Stomach (tissue), 9 donors: ENCODE measurements around the gene CIB4. TPM values are rescaled to one million over a fixed set of nuclear protein-coding genes. Genes with fewer than 3 reads are reported as not detected.

Source experiments
- DNase-seq, 2 donors: peaks; one replicate each; pipeline versions ENCODE4 v3.0.0 to v3.0.0-alpha.2; 2013 to 2019
- H3K27ac ChIP-seq, 5 donors: fragments of 200-600 bp in 4 of 5; sonication (generic) in 4 of 5; one replicate each; pipeline ENCODE4 v1.5.1; 2013 to 2019; ENCODE audit warnings: mild to moderate bottlenecking in 1 of 5, moderate library complexity in 1 of 5
- H3K27me3 ChIP-seq, 3 donors: fragments of 200-600 bp; sonication (generic); one replicate each; pipeline ENCODE4 v1.5.1; 2017 to 2019; ENCODE audit warnings: mixed run types in 1 of 3
- H3K36me3 ChIP-seq, 4 donors: fragments of 200-600 bp; sonication (generic); 1 replicate in 3 of 4; 2 replicates in 1 of 4; pipeline ENCODE4 v1.5.1; 2016 to 2019
- H3K4me1 ChIP-seq, 4 donors: fragments of 200-600 bp; sonication (generic); one replicate each; pipeline ENCODE4 v1.5.1; 2016 to 2019
- H3K4me3 ChIP-seq, 4 donors: fragments of 200-600 bp; sonication (generic) in 3 of 4; one replicate each; pipeline ENCODE4 v1.5.1; 2016 to 2019; ENCODE audit warnings: mild to moderate bottlenecking in 1 of 4
- H3K9me3 ChIP-seq, 4 donors: fragments of 200-600 bp; sonication (generic); one replicate each; pipeline ENCODE4 v1.5.1; 2016 to 2019
- CTCF ChIP-seq, 7 experiments: fragments of 450-650 bp in 4 of 7; fragments of 200-600 bp in 3 of 7; sonication (generic) in 3 of 7; IDR thresholded peaks; one replicate each; pipeline ENCODE4 v1.5.1; 2016 to 2019; ENCODE audit warnings: antibody characterized with exemption in 7 of 7, control low read depth in 2 of 7, mild to moderate bottlenecking in 1 of 7
- EP300 ChIP-seq: sonication (generic); formaldehyde crosslinking; IDR thresholded peaks from one replicate; pipeline ENCODE4 v1.6.1; 2017; ENCODE audit warnings: antibody characterized with exemption
- POLR2A ChIP-seq, 4 donors: fragments of 450-650 bp; IDR thresholded peaks; one replicate each; pipeline ENCODE4 v1.6.1; 2016; ENCODE audit warnings: antibody characterized with exemption in 4 of 4, control low read depth in 2 of 4, mild to moderate bottlenecking in 1 of 4, moderate library complexity in 1 of 4
- POLR2AphosphoS5 ChIP-seq, 3 donors: sonication (generic); formaldehyde crosslinking; IDR thresholded peaks; one replicate each; pipeline ENCODE4 v1.6.1; 2016; ENCODE audit warnings: antibody characterized with exemption in 3 of 3
- WGBS, 5 donors: extraction: QIAGEN DNeasy Blood & Tissue Kit in 3 of 5; methylation state at CpG; one replicate each; pipeline versions ENCODE4 v1.1.5 to v1.1.7; 2013 to 2018; 5-methylcytosine and 5-hydroxymethylcytosine counted together
- intact Hi-C: fragments of 100-400 bp; cut with DNase I; formaldehyde crosslinking; loops from one replicate; pipeline ENCODE4 v1.15.1; 2023; ENCODE audit warnings: low total_unique reads
- polyA plus RNA-seq, 3 donors: library from polyadenylated mRNA; stranded (reverse); fragments of 200-250 nt; gene quantifications; one replicate each; pipeline ENCODE4 v1.2.3, GENCODE V29; 2013
- total RNA-seq, 5 donors: library from RNA; depleted of rRNA; stranded (reverse); fragments of >200 nt; gene quantifications; one replicate each; pipeline versions ENCODE4 v1.1.0 to v1.2.3, GENCODE V29; 2014 to 2016
- donor health status: healthy with polysubstance abuse.
- donor health status: Bipolar disorder and iron deficiency.
- donor health status: healthy.

CIB4 gene
- total and polyA plus RNA-seq, 8 donors = 1.8 TPM; not detected in 6

GRCh38 chr2:26644188-26644835 lies 3.1 kb upstream of the CIB4 start:
- DNase-seq = no peak

GRCh38 chr2:26642429-26642828 lies 1.3 kb upstream of the CIB4 start:
- TF ChIP-seq CTCF (IDR thresholded peaks at IDR 0.05) = no peak
- TF ChIP-seq POLR2A (IDR thresholded peaks at IDR 0.05) = no peak
- TF ChIP-seq EP300 = no peak
- TF ChIP-seq POLR2AphosphoS5 (IDR thresholded peaks at IDR 0.05) = no peak
- intact Hi-C loops = no loop called here
- DNase-seq = no peak
- peaks cover 0 to 53% (median 0%) of the 10 kb centered on the region in 3 donors for H3K27me3 ChIP-seq
- H3K4me1 ChIP-seq = peaks cover 0 to 8% (median 6%) of the 10 kb centered on the region in 4 donors
- WGBS, 5 donors = 56 to 74% (median 60%) methylated on average over 3 of the region's 3 CpGs
- no peak overlapping the region for H3K4me3 ChIP-seq
- H3K36me3 ChIP-seq = no peaks in the 10 kb centered on the region
- no peak overlapping the region for H3K27ac ChIP-seq
- no peaks in the 10 kb centered on the region for H3K9me3 ChIP-seq

More at GRCh38 chr2:26644188-26644835, 3.1 kb upstream of the CIB4 start:
- Histone ChIP-seq H3K4me1 (peaks cover 0 to 10% (median 7%) of the 10 kb centered on the region in 4 donors), H3K27ac (no peak overlapping the region), H3K27me3 (peaks cover 0 to 49% (median 0%) of the 10 kb centered on the region in 3 donors), H3K4me3 (no peak overlapping the region), H3K9me3 (no peaks in the 10 kb centered on the region), H3K36me3 (no peaks in the 10 kb centered on the region)
- WGBS, 5 donors = 74 to 77% (median 75%) methylated on average over 13 of the region's 13 CpGs
- no peak for TF ChIP-seq CTCF (IDR thresholded peaks at IDR 0.05)
- no peak for TF ChIP-seq POLR2A (IDR thresholded peaks at IDR 0.05)
- TF ChIP-seq POLR2AphosphoS5 (IDR thresholded peaks at IDR 0.05) = no peak
- TF ChIP-seq EP300 = no peak
- intact Hi-C loops = no loop called here

DNA sequence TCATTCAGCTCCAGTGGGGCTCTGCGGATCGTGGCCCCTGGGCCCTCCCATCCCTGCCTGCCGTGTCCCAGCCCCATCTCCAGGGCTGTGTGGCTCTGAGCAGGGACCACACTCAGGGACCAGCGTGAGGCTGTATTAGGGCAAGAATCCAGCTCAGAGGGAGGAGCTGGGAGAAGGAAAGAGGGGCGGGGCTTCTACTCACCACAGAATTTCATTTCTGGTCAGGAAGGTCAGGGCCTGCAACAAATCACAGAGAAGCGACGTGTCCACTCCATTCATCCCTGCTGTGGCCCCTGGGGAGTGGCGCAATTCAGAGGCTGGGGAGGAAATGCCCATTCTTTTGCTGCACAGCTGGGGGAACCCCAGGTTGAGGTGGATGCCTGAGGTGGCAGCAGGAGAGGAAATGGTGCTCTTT lies 828 bp downstream of the CIB4 start:
- 27 to 42% (median 30%) methylated on average over 8 of the region's 8 CpGs for WGBS, 5 donors
- intact Hi-C loops = no loop called here
- no peak for TF ChIP-seq POLR2AphosphoS5 (IDR thresholded peaks at IDR 0.05)
- TF ChIP-seq POLR2A (IDR thresholded peaks at IDR 0.05) = no peak
- TF ChIP-seq CTCF (IDR thresholded peaks at IDR 0.05) = no peak
- TF ChIP-seq EP300 = no peak
- H3K4me1 ChIP-seq = peaks cover 0 to 15% (median 11%) of the 10 kb centered on the region in 4 donors
- no peaks in the 10 kb centered on the region for H3K9me3 ChIP-seq
- peak; percentile 28 to 70 for DNase-seq
- no peak overlapping the region for H3K27ac ChIP-seq
- H3K27me3 ChIP-seq = peaks cover 0 to 47% (median 0%) of the 10 kb centered on the region in 3 donors
- no peak overlapping the region for H3K4me3 ChIP-seq
- no peaks in the 10 kb centered on the region for H3K36me3 ChIP-seq

DNA sequence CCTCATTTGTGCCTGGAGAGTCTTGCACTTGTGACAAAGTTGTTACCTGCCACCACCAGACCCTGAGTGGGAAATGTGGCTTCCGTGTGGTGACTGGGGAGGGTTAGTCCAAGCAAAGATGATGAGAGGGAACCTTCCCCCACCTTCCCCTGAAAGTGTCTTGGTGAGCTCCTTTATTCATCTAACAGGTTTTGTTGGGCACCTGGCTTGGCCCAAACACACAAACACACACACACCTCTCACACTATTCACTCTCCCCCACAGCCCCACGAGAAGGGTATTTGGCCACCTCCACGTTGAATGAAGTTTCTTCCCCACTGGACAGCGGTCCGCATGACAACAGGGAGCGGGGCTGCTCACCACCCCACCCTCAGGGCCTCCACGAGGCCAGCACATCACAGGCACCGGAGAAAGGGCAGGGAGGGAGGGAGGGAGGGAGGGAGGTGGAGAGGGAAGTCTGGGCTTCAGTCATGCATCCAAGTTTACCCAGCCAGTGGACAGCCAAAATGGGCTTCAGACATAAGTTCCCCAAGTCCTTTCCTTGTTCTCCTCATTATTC lies 1.4 kb downstream of the CIB4 start:
- Histone ChIP-seq H3K9me3 (no peaks in the 10 kb centered on the region), H3K27me3 (peaks cover 0 to 41% (median 0%) of the 10 kb centered on the region in 3 donors), H3K27ac (no peak overlapping the region), H3K4me3 (no peak overlapping the region), H3K36me3 (no peaks in the 10 kb centered on the region), H3K4me1 (peaks cover 0 to 16% (median 13%) of the 10 kb centered on the region in 4 donors)
- TF ChIP-seq POLR2A (IDR thresholded peaks at IDR 0.05) = no peak
- no peak for TF ChIP-seq EP300
- no peak for TF ChIP-seq POLR2AphosphoS5 (IDR thresholded peaks at IDR 0.05)
- no peak for TF ChIP-seq CTCF (IDR thresholded peaks at IDR 0.05)
- peak in 1 of 2 donors; percentile 17 for DNase-seq
- intact Hi-C loops = no loop called here
- WGBS, 5 donors = 58 to 72% (median 69%) methylated on average over 8 of the region's 8 CpGs
